ENCODE data around the gene SLC19A1.

GRCh38 chr21:45451091-45451740 is 91.0 kb downstream of the SLC19A1 start:
- TF ChIP-seq CTCF (IDR thresholded peaks at IDR 0.05) = no peak
- no peak for TF ChIP-seq POLR2A (IDR thresholded peaks at IDR 0.05)
- no peak for TF ChIP-seq EP300 (IDR thresholded peaks at IDR 0.05)
- TF ChIP-seq POLR2AphosphoS5 (IDR thresholded peaks at IDR 0.05) = no peak
